Stimulated activated naive B cell treated with anti-CD40 and anti-IgM and Interleukin-4, amounts not matched to agents 10 μg/mL and 1 μg/mL and 100 μg/mL, for 72 hours (primary cell): ENCODE results near the gene TUB.

Source experiments
- ATAC-seq, 2 donors: fragments of 150-1000 bp; cut with Tn5 transposase; replicated peaks; 2 replicates each; pipeline ENCODE4 v1.10.0; 2021; ENCODE audit warnings: moderate library complexity in 1 of 2
- DNase-seq: peaks from one replicate; pipeline ENCODE4 v3.0.0; 2021
- H3K27ac Mint-ChIP-seq: one replicate; pipeline ENCODE4 v1.8.0; 2022; ENCODE audit warnings: mild to moderate bottlenecking, mixed read lengths
- H3K27me3 Mint-ChIP-seq, 2 donors: one replicate each; pipeline ENCODE4 v1.8.0; 2022; ENCODE audit warnings: mixed read lengths in 2 of 2
- H3K36me3 Mint-ChIP-seq, 2 donors: one replicate each; pipeline ENCODE4 v1.8.0; 2022; ENCODE audit warnings: mixed read lengths in 2 of 2, mild to moderate bottlenecking in 1 of 2
- H3K4me1 Mint-ChIP-seq, 2 donors: one replicate each; pipeline ENCODE4 v1.8.0; 2022; ENCODE audit warnings: mixed read lengths in 2 of 2, mild to moderate bottlenecking in 1 of 2
- H3K4me3 Mint-ChIP-seq, 2 donors: one replicate each; pipeline ENCODE4 v1.8.0; 2022; ENCODE audit warnings: mild to moderate bottlenecking in 2 of 2, mixed read lengths in 2 of 2, moderate library complexity in 1 of 2
- H3K9me3 Mint-ChIP-seq, 2 donors: one replicate each; pipeline ENCODE4 v1.8.0; 2022; ENCODE audit warnings: mixed read lengths in 2 of 2, mild to moderate bottlenecking in 1 of 2

Gene TUB

GRCh38 chr11:8086001-8086479 is 5.0 kb downstream of the TUB start:
- H3K4me1 Mint-ChIP-seq: no peaks in the 10 kb centered on the region
- H3K9me3 Mint-ChIP-seq: no peaks in the 10 kb centered on the region
- no peak overlapping the region for H3K4me3 Mint-ChIP-seq
- peaks cover 54 to 64% of the 10 kb centered on the region in 2 donors for H3K27me3 Mint-ChIP-seq
- DNase-seq: no peak
- no peak for ATAC-seq
- H3K27ac Mint-ChIP-seq: no peak overlapping the region
- H3K36me3 Mint-ChIP-seq: no peaks in the 10 kb centered on the region

- H3K4me3 Mint-ChIP-seq: no peak overlapping the region
- no peaks in the 10 kb centered on the region for H3K36me3 Mint-ChIP-seq
- DNase-seq (no peak), ATAC-seq (no peak)
- H3K27me3 Mint-ChIP-seq: peaks cover 54 to 64% of the 10 kb centered on the region in 2 donors
- H3K4me1 Mint-ChIP-seq: no peaks in the 10 kb centered on the region
- no peaks in the 10 kb centered on the region for H3K9me3 Mint-ChIP-seq
- no peak overlapping the region for H3K27ac Mint-ChIP-seq
Measured at GRCh38 chr11:8086571-8086970, 5.6 kb downstream of the TUB start.

- no peaks in the 10 kb centered on the region for H3K36me3 Mint-ChIP-seq
- H3K9me3 Mint-ChIP-seq: no peaks in the 10 kb centered on the region
- no peaks in the 10 kb centered on the region for H3K4me1 Mint-ChIP-seq
- H3K27me3 Mint-ChIP-seq: peaks cover 47 to 57% of the 10 kb centered on the region in 2 donors
- DNase-seq (no peak), ATAC-seq (peak in 1 of 2 donors; percentile 24)
- no peak overlapping the region for H3K4me3 Mint-ChIP-seq
- no peak overlapping the region for H3K27ac Mint-ChIP-seq
Measured at GRCh38 chr11:8087185-8087584, 6.2 kb downstream of the TUB start.

- H3K36me3 Mint-ChIP-seq: no peaks in the 10 kb centered on the region
Measured at GRCh38 chr11:8087756-8088155, 6.7 kb downstream of the TUB start.

GRCh38 chr11:8089791-8090510 is 8.9 kb downstream of the TUB start:
- Mint-ChIP-seq H3K36me3 (no peaks in the 10 kb centered on the region), H3K27ac (no peak overlapping the region), H3K4me3 (no peak overlapping the region), H3K9me3 (no peaks in the 10 kb centered on the region), H3K27me3 (peaks cover 25 to 31% of the 10 kb centered on the region in 2 donors), H3K4me1 (peaks cover 4 to 5% of the 10 kb centered on the region in 2 donors)
- no peak for DNase-seq
- ATAC-seq: no peak

More at GRCh38 chr11:8087756-8088155, 6.7 kb downstream of the TUB start:
- H3K4me3 Mint-ChIP-seq: no peak overlapping the region
- H3K27me3 Mint-ChIP-seq: peaks cover 42 to 52% of the 10 kb centered on the region in 2 donors
- no peaks in the 10 kb centered on the region for H3K9me3 Mint-ChIP-seq
- DNase-seq: no peak
- peaks cover 3% of the 10 kb centered on the region in 2 donors for H3K4me1 Mint-ChIP-seq
- no peak overlapping the region for H3K27ac Mint-ChIP-seq
- ATAC-seq: no peak

GRCh38 chr11:8090756-8091155 is 9.7 kb downstream of the TUB start:
- peaks cover 18 to 23% of the 10 kb centered on the region in 2 donors for H3K27me3 Mint-ChIP-seq
- no peak for DNase-seq
- no peak overlapping the region for H3K4me3 Mint-ChIP-seq
- H3K27ac Mint-ChIP-seq: no peak overlapping the region
- H3K9me3 Mint-ChIP-seq: no peaks in the 10 kb centered on the region
- no peaks in the 10 kb centered on the region for H3K36me3 Mint-ChIP-seq
- H3K4me1 Mint-ChIP-seq: peaks cover 4 to 5% of the 10 kb centered on the region in 2 donors
- ATAC-seq: no peak

DNA sequence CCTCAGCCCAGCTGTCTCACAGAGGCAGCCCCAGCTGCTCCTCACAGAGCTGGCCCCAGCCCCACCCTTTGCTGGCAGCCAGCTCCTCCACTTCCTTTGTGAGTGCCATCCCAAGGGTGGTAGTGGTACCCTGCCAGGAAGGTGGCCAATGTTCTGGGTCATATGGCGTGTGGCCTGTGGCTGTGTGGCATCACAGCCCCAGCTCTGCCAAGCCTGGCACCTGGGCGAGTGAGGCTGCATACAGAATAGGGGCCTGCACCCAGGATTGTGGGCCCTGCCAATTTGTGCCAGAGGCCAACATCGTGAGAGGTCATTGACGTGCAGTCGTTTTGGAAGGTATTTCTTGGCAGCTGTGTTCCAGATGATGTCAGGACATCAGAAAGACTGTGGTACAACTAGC is 10.7 kb downstream of the TUB start:
- DNase-seq (no peak), ATAC-seq (no peak)

DNA sequence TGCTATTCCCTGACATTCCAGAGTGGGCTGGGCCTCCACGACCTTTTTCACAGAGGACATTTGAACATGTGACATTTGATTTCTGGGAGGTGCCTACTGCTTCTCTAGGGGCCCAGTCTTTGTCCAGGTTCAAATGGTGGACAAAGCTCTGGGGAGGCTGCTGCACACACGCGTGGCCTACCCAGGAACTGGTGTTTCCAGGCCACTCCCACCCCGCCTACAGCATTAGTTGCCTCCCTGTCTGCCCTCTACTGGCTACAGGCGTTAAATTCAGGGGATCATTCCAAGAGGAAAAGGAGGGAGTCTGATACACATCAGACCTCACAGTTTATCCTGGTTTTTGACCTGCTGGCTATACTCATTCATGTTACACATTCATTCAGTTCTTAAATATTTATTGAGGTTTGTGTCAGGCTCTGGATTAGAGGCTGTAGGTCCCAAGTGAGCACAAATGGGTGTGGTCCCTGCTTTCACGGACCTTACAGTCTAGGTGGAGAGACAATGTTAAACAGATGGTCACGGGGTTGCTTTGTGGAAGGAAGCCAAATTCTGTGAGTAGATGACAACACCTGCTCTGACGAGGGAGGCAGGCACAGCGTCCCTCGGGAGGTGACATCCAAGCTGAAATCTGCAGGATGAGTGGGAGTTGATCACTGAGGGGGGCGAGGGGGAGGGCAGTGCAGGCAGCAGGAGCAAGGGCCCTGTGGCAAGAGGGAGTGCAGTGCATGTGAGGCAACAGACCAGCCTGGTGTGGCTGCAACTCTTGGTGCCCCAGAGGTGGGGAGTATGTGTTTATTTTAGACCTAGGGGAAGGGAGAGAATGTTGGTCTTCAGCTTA is 11.8 kb downstream of the TUB start:
- peaks cover 4 to 5% of the 10 kb centered on the region in 2 donors for H3K4me1 Mint-ChIP-seq
- peaks cover 3 to 6% of the 10 kb centered on the region in 2 donors for H3K27me3 Mint-ChIP-seq
- H3K36me3 Mint-ChIP-seq: no peaks in the 10 kb centered on the region
- DNase-seq (peak; percentile 20), ATAC-seq (peak; percentile 74 to 78)
- H3K4me3 Mint-ChIP-seq: no peak overlapping the region
- H3K27ac Mint-ChIP-seq: no peak overlapping the region
- no peaks in the 10 kb centered on the region for H3K9me3 Mint-ChIP-seq

More for the DNA sequence above, 10.7 kb downstream of the TUB start:
- Mint-ChIP-seq H3K4me1 (peaks cover 4 to 5% of the 10 kb centered on the region in 2 donors), H3K36me3 (no peaks in the 10 kb centered on the region), H3K4me3 (no peak overlapping the region), H3K27me3 (peaks cover 9 to 13% of the 10 kb centered on the region in 2 donors), H3K9me3 (no peaks in the 10 kb centered on the region), H3K27ac (peak overlapping the region; percentile 3)

- no peak overlapping the region for H3K27ac Mint-ChIP-seq
Measured at GRCh38 chr11:8093931-8094575, 13.0 kb downstream of the TUB start.

GRCh38 chr11:8094656-8095055 is 13.6 kb downstream of the TUB start:
- Mint-ChIP-seq H3K27me3 (peaks cover 1 to 3% of the 10 kb centered on the region in 2 donors), H3K9me3 (no peaks in the 10 kb centered on the region), H3K27ac (peak overlapping the region; percentile 33), H3K4me3 (no peak overlapping the region), H3K4me1 (peaks cover 4 to 5% of the 10 kb centered on the region in 2 donors), H3K36me3 (no peaks in the 10 kb centered on the region)
- DNase-seq (no peak), ATAC-seq (no peak)

More at GRCh38 chr11:8093931-8094575, 13.0 kb downstream of the TUB start:
- Mint-ChIP-seq H3K27me3 (peaks cover 3 to 6% of the 10 kb centered on the region in 2 donors), H3K36me3 (no peaks in the 10 kb centered on the region), H3K9me3 (no peaks in the 10 kb centered on the region), H3K4me1 (peaks cover 4 to 5% of the 10 kb centered on the region in 2 donors), H3K4me3 (no peak overlapping the region)
- ATAC-seq: no peak
- DNase-seq: no peak

GRCh38 chr11:8095371-8095770 is 14.4 kb downstream of the TUB start:
- Mint-ChIP-seq H3K9me3 (no peaks in the 10 kb centered on the region), H3K27ac (no peak overlapping the region), H3K27me3 (peaks cover 0 to 3% of the 10 kb centered on the region in 2 donors), H3K4me3 (no peak overlapping the region), H3K36me3 (peaks cover 0 to 1% of the 10 kb centered on the region in 2 donors), H3K4me1 (peaks cover 4 to 5% of the 10 kb centered on the region in 2 donors)
- ATAC-seq: no peak
- no peak for DNase-seq

GRCh38 chr11:8095806-8096522 is 15.0 kb downstream of the TUB start:
- no peaks in the 10 kb centered on the region for H3K27me3 Mint-ChIP-seq
- H3K36me3 Mint-ChIP-seq: peaks cover 0 to 1% of the 10 kb centered on the region in 2 donors
- peaks cover 4 to 5% of the 10 kb centered on the region in 2 donors for H3K4me1 Mint-ChIP-seq
- H3K27ac Mint-ChIP-seq: no peak overlapping the region
- no peaks in the 10 kb centered on the region for H3K9me3 Mint-ChIP-seq
- H3K4me3 Mint-ChIP-seq: no peak overlapping the region
- no peak for DNase-seq
- no peak for ATAC-seq

- ATAC-seq: no peak
- H3K27ac Mint-ChIP-seq: no peak overlapping the region
- H3K4me1 Mint-ChIP-seq: peaks cover 4 to 5% of the 10 kb centered on the region in 2 donors
- no peaks in the 10 kb centered on the region for H3K27me3 Mint-ChIP-seq
- H3K4me3 Mint-ChIP-seq: no peak overlapping the region
- no peak for DNase-seq
- no peaks in the 10 kb centered on the region for H3K9me3 Mint-ChIP-seq
- H3K36me3 Mint-ChIP-seq: peaks cover 0 to 1% of the 10 kb centered on the region in 2 donors
Measured at GRCh38 chr11:8096575-8096974, 15.6 kb downstream of the TUB start.

DNA sequence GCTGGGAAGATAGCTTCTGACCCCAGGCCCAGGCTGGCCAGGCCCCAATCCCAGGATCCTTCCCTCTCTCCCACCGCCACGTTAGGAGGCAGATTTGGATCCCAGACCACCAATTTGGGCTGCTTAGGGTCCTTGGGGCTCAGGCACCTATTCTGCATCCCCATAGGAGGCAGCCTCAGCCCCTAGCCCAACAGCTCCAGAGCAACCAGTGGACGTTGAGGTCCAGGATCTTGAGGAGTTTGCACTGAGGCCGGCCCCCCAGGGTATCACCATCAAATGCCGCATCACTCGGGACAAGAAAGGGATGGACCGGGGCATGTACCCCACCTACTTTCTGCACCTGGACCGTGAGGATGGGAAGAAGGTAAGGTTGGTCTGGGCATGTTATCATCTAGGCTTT is 16.1 kb downstream of the TUB start:
- ATAC-seq: no peak
- Mint-ChIP-seq H3K4me1 (peaks cover 4 to 5% of the 10 kb centered on the region in 2 donors), H3K9me3 (no peaks in the 10 kb centered on the region), H3K36me3 (peaks cover 0 to 1% of the 10 kb centered on the region in 2 donors), H3K4me3 (no peak overlapping the region), H3K27ac (no peak overlapping the region), H3K27me3 (no peaks in the 10 kb centered on the region)
- no peak for DNase-seq
